Kasumi-1 (cell line): ENCODE results near the gene MTARC2.

Experiments
- DNase-seq, 2 experiments: peaks; one replicate each; lab custom pipeline; 2025; lab: John Stamatoyannopoulos, UW

Gene MTARC2

GRCh38 chr1:220828179-220828490, 80.0 kb downstream of the MTARC2 start:
- DNase-seq, result no peak

GRCh38 chr1:220828950-220829586, 80.9 kb downstream of the MTARC2 start:
- no peak for DNase-seq

GRCh38 chr1:220833436-220833835, 85.3 kb downstream of the MTARC2 start:
- no peak for DNase-seq
